Tibial nerve (tissue), 4 donors: ENCODE results near the gene DDX23. TPM values are rescaled to one million over a fixed set of nuclear protein-coding genes. Genes with fewer than 3 reads are reported as not detected.

Experiments used
- DNase-seq, 2 donors: peaks; one replicate each; pipeline ENCODE4 v3.0.0-alpha.2; 2019; ENCODE audit warnings: low spot score in 2 of 2
- H3K27ac ChIP-seq, 4 donors: fragments of 200-600 bp; sonication (generic) in 3 of 4; one replicate each; pipeline ENCODE4 v1.5.1; 2017 to 2019; ENCODE audit warnings: mild to moderate bottlenecking in 1 of 4
- H3K27me3 ChIP-seq, 2 donors: fragments of 200-600 bp; sonication (generic) in 1 of 2; one replicate each; pipeline versions ENCODE4 v1.5.1 to v1.6.0; 2017 to 2019
- H3K36me3 ChIP-seq, 3 donors: fragments of 200-600 bp; sonication (generic); one replicate each; pipeline ENCODE4 v1.5.1; 2018 to 2019
- H3K4me1 ChIP-seq, 4 donors: fragments of 200-600 bp; sonication (generic) in 3 of 4; one replicate each; pipeline ENCODE4 v1.5.1; 2017 to 2019
- H3K4me3 ChIP-seq, 4 donors: fragments of 200-600 bp; sonication (generic) in 3 of 4; one replicate each; pipeline ENCODE4 v1.5.1; 2017 to 2019; ENCODE audit warnings: mild to moderate bottlenecking in 1 of 4, moderate library complexity in 1 of 4
- H3K9me3 ChIP-seq, 4 donors: fragments of 200-600 bp; sonication (generic) in 3 of 4; one replicate each; pipeline ENCODE4 v1.5.1; 2017 to 2019
- EP300 ChIP-seq, 2 donors: sonication (generic); formaldehyde crosslinking; IDR thresholded peaks; one replicate each; pipeline ENCODE4 v1.6.1; 2017; ENCODE audit warnings: antibody characterized with exemption in 2 of 2, mild to moderate bottlenecking in 1 of 2
- POLR2A ChIP-seq, 2 donors: fragments of 450-650 bp; IDR thresholded peaks; one replicate each; pipeline ENCODE4 v1.6.1; 2017; ENCODE audit warnings: antibody characterized with exemption in 2 of 2, mild to moderate bottlenecking in 2 of 2, moderate library complexity in 2 of 2
- WGBS, 2 donors: methylation state at CpG; one replicate each; pipeline ENCODE4 v1.1.5; 2018; 5-methylcytosine and 5-hydroxymethylcytosine counted together
- total RNA-seq, 4 donors: library from RNA; depleted of rRNA; stranded (reverse); fragments of >200 nt; gene quantifications; one replicate each; pipeline ENCODE4 v1.1.0, GENCODE V29; 2016
- TF ChIP-seq, protein P1 (sequence below), 5 experiments: fragments of 200-600 bp in 3 of 5; fragments of 450-650 bp in 2 of 5; sonication (generic) in 3 of 5; IDR thresholded peaks; one replicate each; pipeline ENCODE4 v1.5.1; 2016 to 2019; ENCODE audit warnings: antibody characterized with exemption in 5 of 5, mild to moderate bottlenecking in 3 of 5, moderate library complexity in 2 of 5

Gene DDX23
- total RNA-seq, 4 donors from 2014 or later = 40.9 to 73.7 (median 49.8) TPM

DNA sequence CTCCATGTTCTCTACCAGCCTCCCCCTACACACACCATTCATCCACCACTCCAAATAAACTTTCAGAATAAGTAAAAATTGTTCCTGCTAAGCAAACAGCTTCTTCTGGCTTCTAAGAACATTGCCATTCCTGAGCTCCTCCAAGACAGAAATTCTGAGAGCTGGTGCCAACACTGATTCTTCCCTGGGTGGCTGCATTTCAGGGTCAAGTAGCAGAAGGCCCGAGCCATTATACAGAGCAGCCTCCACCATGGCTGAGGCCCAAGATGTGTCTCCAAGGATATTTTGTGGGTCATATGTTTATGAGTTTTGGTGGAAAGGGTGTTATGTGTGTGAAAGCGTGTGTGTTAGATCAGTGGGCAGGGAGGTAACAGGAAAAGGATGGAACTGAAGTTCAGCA is 17.2 kb upstream of the DDX23 start:
- H3K4me3 ChIP-seq = no peak overlapping the region
- no peaks in the 10 kb centered on the region for H3K36me3 ChIP-seq
- H3K9me3 ChIP-seq = no peaks in the 10 kb centered on the region
- H3K27ac ChIP-seq = no peak overlapping the region
- DNase-seq = no peak
- WGBS, 2 donors = 64 to 75% methylated on average over 2 of the region's 2 CpGs
- peaks cover 0 to 15% (median 2%) of the 10 kb centered on the region in 4 donors for H3K4me1 ChIP-seq
- H3K27me3 ChIP-seq = peaks cover 0 to 10% of the 10 kb centered on the region in 2 donors
- TF ChIP-seq EP300 (IDR thresholded peaks at IDR 0.05) (no peak), POLR2A (IDR thresholded peaks at IDR 0.05) (no peak)
- TF ChIP-seq, protein P1, sequence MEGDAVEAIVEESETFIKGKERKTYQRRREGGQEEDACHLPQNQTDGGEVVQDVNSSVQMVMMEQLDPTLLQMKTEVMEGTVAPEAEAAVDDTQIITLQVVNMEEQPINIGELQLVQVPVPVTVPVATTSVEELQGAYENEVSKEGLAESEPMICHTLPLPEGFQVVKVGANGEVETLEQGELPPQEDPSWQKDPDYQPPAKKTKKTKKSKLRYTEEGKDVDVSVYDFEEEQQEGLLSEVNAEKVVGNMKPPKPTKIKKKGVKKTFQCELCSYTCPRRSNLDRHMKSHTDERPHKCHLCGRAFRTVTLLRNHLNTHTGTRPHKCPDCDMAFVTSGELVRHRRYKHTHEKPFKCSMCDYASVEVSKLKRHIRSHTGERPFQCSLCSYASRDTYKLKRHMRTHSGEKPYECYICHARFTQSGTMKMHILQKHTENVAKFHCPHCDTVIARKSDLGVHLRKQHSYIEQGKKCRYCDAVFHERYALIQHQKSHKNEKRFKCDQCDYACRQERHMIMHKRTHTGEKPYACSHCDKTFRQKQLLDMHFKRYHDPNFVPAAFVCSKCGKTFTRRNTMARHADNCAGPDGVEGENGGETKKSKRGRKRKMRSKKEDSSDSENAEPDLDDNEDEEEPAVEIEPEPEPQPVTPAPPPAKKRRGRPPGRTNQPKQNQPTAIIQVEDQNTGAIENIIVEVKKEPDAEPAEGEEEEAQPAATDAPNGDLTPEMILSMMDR (IDR thresholded peaks at IDR 0.05) = no peak

DNA sequence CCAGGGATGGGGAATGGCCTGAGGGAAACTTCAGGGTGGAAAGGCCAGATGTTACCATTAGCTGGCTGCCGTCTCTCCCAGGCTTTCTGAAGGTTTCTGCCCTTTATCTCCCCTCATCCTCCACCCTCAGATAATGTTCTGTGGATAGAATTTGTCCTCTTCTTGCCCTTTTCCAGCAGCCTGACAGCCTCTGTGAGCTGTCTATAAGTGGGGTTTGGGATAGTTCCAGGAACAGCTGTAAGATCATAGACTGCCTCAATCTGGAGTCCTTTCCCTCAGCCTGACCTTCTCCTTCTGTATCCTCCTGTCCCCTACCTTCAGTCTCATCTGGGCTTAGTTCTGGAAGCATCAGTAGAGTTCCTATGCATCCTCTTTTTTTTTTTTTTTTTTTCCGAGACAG is 16.5 kb upstream of the DDX23 start:
- 74 to 77% methylated on average over 2 of the region's 2 CpGs for WGBS, 2 donors

DNA sequence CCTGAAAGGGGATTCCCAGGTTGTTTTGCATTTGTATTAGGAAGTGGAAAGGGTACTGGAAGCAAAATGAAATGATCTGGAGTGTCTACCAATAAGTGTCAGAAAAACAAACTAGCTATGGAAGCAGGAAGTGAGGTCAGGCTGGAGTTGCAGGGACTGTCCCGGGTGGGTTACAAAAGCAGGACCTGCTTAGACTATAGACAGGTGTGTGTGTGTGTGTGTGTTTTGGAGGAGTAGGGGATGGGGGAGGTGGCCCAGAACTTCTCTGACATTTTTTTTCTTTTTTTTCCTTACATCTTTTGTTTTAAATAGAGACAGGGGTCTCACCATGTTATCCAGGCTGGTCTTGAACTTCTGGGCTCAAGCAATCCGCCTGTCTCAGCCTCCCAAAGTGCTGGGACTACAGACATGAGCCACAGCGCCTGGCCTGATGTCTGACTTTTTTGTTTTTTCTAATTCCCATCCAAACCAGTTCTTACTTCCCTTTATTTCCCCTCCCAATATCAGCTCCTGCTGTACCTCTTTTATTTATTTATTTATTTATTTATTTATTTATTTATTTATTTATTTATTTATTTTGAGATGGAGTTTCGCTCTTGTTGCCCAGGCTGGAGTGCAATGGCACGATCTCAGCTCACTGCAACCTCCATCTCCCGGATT is 14.2 kb upstream of the DDX23 start:
- no peaks in the 10 kb centered on the region for H3K36me3 ChIP-seq
- peaks cover 0 to 15% (median 2%) of the 10 kb centered on the region in 4 donors for H3K4me1 ChIP-seq
- TF ChIP-seq, protein P1 (IDR thresholded peaks at IDR 0.05) = no peak
- TF ChIP-seq POLR2A (IDR thresholded peaks at IDR 0.05) (no peak), EP300 (IDR thresholded peaks at IDR 0.05) (no peak)
- WGBS, 2 donors = 74 to 76% methylated on average over 6 of the region's 6 CpGs
- peak overlapping the region in 1 of 4 donors; percentile 41 for H3K27ac ChIP-seq
- no peak for DNase-seq
- no peaks in the 10 kb centered on the region for H3K9me3 ChIP-seq
- peak overlapping the region; percentile 41 to 65 (median 54) for H3K4me3 ChIP-seq
- H3K27me3 ChIP-seq = peaks cover 0 to 29% of the 10 kb centered on the region in 2 donors

More for the DNA sequence above, 16.5 kb upstream of the DDX23 start:
- Histone ChIP-seq H3K27ac (no peak overlapping the region), H3K9me3 (no peaks in the 10 kb centered on the region), H3K4me1 (peaks cover 0 to 15% (median 2%) of the 10 kb centered on the region in 4 donors), H3K36me3 (no peaks in the 10 kb centered on the region), H3K27me3 (peaks cover 0 to 18% of the 10 kb centered on the region in 2 donors), H3K4me3 (no peak overlapping the region)
- no peak for DNase-seq
- TF ChIP-seq POLR2A (IDR thresholded peaks at IDR 0.05) (no peak), EP300 (IDR thresholded peaks at IDR 0.05) (no peak)

DNA sequence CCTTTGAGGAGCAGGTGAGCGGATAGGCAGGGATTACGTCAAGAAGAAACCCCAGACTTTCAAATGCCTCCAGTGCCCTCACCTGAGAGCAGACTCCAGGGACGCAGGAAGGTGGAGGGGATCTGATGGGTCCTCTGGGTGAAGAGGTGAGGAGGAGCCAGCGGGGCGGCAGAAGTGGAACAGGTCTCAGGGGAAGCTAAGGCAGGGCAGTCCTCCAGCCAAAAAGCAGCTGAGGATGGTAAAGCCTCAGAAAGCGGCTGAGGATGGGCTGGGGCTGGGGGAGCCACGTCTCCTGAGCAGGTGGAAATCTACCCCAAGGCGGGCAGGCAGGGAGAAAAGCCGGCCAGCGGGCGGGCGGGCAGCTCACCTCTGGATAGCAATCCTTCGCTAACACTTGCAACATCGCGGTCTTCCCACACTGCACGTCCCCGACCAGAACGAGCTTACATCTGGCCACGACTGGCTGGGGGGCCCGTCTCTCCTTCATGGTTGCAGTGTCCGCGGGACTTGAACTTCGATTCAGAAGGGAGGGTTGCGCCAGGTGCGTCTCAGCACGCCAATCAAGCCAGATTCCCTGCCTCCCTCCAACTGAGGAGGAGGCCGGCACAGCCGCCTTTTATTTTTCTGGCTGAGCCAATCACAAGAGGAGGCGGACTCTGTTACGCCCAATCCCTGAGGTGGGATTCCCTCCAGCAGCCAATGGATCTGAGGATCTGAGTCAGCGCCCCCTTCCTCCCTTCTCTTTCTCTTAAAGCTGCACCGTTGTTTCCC is 13.5 kb upstream of the DDX23 start, which contains the start of gene RND1:
Gene RND1, minus strand, starts transcription at position 590 of the 771 bp plus-strand sequence. Its CDS starts 103 bp downstream, at position 487.
- 2 to 3% methylated on average over 31 to 32 of the region's 32 CpGs for WGBS, 2 donors
- peak; percentile 80 to 90 for DNase-seq
- no peaks in the 10 kb centered on the region for H3K36me3 ChIP-seq
- peaks cover 0 to 29% of the 10 kb centered on the region in 2 donors for H3K27me3 ChIP-seq
- no peaks in the 10 kb centered on the region for H3K9me3 ChIP-seq
- TF ChIP-seq, protein P1 (IDR thresholded peaks at IDR 0.05) = peak in 1 of 5 experiments; percentile 37
- TF ChIP-seq EP300 (IDR thresholded peaks at IDR 0.05) (peak; percentile 49 to 99), POLR2A (IDR thresholded peaks at IDR 0.05) (peak; percentile 73 to 97)
- H3K27ac ChIP-seq = peak within 1 kb of the TSS in 2 of 4 donors; percentile 41 to 54
- peak within 1 kb of the TSS; percentile 41 to 65 (median 54) for H3K4me3 ChIP-seq
- H3K4me1 ChIP-seq = peaks cover 0 to 15% (median 2%) of the 10 kb centered on the region in 4 donors

DNA sequence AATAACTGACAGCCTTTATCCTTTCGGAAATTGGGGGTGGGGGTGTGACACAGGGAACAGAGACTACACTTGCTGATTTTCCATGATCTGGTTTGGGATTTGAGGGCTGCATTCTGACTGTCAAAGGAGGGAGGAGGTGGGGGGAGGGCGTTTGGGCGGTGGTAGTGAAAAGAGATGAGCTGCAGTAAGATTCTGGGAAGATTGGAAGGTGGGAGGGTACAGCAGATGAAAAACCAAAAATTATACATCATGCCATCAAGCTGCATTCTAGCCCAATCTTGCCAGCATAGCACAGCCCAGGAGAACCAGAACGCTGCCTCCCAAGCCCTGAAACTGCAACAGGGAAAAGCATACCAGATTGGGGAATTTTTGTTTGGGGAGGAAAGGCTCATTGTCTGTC is 11.3 kb upstream of the DDX23 start:
- Histone ChIP-seq H3K36me3 (no peaks in the 10 kb centered on the region), H3K4me1 (peaks cover 0 to 15% (median 2%) of the 10 kb centered on the region in 4 donors), H3K4me3 (no peak overlapping the region), H3K9me3 (no peaks in the 10 kb centered on the region), H3K27ac (no peak overlapping the region), H3K27me3 (peaks cover 0 to 29% of the 10 kb centered on the region in 2 donors)
- no peak for DNase-seq
- WGBS, 2 donors = 53 to 61% methylated on average over 4 of the region's 4 CpGs
- TF ChIP-seq, protein P1 (IDR thresholded peaks at IDR 0.05) = no peak
- TF ChIP-seq POLR2A (IDR thresholded peaks at IDR 0.05) (no peak), EP300 (IDR thresholded peaks at IDR 0.05) (no peak)
